AG09319 (cell line): ENCODE results near the gene EVL.

ENCODE experiments used
- DNase-seq: peaks from one replicate; pipeline ENCODE4 v3.0.0-alpha.2; 2010; ENCODE audit warnings: low read depth; ENCODE audit errors: extremely low read depth
- CTCF ChIP-seq: IDR thresholded peaks from 2 replicates; pipeline ENCODE4 v1.5.1; 2011; ENCODE audit warnings: low read depth, mild to moderate bottlenecking, inconsistent platforms, low read length, moderate library complexity

EVL gene

DNA sequence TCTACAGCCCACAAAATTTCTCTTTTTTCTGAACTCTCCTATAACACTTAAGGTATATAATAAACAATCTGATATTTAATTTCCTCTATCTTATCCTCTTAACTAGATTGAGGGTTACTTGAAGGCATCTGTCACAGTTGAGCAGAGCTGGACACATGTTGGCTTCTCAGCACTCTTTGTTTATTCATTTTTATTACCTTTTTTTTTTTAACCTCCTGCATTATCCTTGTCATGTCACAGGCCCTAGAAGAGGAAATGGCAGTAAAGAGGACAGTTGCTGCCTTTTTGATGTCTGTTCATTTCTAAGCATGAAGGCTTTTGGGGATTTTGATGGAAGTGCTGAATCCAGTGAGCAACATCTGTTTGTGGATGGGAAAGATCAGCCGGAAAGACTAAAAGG, 32.5 kb upstream of the EVL start:
- no peak for DNase-seq
- TF ChIP-seq CTCF: no peak

GRCh38 chr14:100033347-100034075, 31.7 kb upstream of the EVL start:
- TF ChIP-seq CTCF: no peak
- no peak for DNase-seq

- no peak for TF ChIP-seq CTCF
- DNase-seq: no peak
These were observed 30.8 kb upstream of the EVL start for GRCh38 chr14:100034468-100034867.

DNA sequence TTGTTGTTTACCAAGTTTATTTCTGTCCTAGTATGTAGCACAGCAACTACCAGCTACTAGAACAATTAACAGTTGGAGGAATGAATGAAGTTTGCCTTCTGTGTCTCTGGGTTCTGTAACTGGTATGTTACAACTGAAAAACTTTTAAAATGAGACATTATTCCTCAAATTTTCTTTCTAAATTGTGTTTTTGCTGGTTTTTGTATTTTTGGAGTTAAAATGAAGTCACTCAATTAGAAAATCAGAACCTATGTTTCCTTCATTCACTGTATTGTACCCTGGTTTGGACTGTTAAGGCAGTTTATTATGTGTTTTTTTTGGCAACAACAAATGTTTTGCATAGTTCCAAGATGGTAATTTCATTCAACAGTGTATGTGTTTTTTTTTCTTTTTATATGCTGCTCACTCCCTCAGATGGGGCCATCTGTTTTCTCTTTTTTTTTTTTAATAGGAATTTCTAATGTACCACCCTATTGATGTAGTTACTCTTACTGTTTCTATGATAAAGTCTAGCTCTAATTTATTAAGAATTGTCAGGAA, 30.2 kb upstream of the EVL start:
- no peak for TF ChIP-seq CTCF
- no peak for DNase-seq

GRCh38 chr14:100035700-100036099, 29.5 kb upstream of the EVL start:
- no peak for TF ChIP-seq CTCF
- no peak for DNase-seq

- DNase-seq: no peak
These were observed 27.9 kb upstream of the EVL start for GRCh38 chr14:100037353-100037752.

More at GRCh38 chr14:100037353-100037752, 27.9 kb upstream of the EVL start:
- TF ChIP-seq CTCF: no peak
